DMS 273 (cell line): ENCODE data around the gene COL15A1.
"Not testable (repeated sequence)": the region's sequence is repeated elsewhere in the genome, so short reads cannot be mapped to it uniquely, and the experiment has no call there.

Experiments used
- DNase-seq: peaks from one replicate; lab custom pipeline; 2025; ENCODE audit not compliant: unreplicated experiment; lab: John Stamatoyannopoulos, UW

Gene COL15A1

DNA sequence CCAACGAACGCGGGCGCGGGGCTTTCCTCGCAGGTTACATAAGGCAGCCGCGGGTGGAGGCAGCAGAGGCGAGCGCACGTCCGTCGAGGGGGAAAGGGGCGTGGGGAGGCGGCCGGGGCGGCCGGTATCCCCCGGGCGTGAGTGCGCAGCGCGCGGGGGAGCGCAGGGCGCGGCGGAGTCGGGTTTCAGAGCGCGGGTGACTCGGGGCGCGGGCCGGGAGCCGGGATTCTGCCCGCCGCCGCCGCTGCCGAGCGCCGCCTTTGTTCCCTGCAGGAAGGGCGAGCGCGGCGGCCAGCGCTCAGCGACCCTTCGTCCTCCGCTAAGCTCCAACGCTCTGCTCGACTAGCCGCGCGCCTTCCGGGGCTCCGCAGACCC, at the start of gene COL15A1:
TSS of gene COL15A1 (plus strand) at position 226 of the 375 bp plus-strand sequence. CDS start 155 bp downstream, outside the sequence.
- peak; percentile 51 for DNase-seq

DNA sequence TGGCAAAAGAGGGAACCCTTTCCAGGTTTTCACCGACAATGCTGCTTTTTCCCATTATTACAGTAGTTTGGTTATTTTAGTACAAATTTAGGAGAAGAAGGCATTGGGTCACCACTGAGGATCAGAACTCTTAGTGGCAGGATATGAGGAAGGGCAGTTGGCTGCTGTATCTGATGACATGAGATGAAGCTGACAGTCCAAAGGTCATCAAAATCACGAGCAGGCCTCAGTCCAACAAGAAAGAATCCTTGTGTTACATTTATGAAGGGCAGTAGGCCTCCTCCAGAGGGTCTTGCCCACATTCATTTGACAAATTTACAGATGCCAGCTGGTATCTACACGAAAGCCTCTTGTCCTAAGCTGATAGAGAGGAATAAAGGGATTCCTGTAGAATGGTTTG, 49.5 kb upstream of the COL15A1 start:
- DNase-seq, result no peak

DNA sequence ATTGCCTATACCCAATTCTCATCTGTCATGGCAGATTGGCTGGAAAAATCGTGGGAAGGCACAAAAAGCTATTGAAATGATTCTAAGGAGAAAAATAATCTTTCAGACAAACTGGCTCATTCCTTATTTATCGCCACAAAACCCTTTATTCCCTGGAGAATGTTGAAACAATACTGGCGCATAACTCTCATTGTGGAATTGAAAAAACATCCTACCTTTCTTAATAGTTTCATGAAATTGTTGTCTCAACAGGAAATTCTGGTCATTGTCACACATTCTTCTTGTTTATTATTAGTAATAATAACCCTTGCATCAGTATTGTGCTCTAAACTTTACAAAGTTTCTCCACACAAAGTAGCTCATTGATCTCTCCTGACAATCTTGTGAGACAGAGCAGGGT, 48.9 kb upstream of the COL15A1 start:
- no peak for DNase-seq

DNA sequence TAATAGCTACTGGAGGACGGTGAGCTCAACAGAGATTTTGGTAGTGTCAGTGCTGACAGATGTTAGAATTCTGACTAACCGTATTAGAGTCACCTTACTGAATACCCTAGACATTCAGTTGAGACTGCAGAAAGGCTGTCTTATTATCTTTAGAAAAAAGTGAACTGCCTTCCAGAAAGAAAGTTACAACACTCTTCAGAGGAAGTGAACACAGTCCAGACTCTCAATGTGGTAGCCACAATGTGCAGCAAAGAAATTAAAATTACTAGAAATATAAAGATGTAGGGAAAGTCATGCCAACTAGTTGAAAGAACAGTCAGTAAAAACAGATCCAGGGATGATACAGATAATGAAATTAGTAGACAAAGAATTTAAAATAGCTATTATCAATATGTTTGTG, 47.1 kb upstream of the COL15A1 start:
- DNase-seq, result no peak

DNA sequence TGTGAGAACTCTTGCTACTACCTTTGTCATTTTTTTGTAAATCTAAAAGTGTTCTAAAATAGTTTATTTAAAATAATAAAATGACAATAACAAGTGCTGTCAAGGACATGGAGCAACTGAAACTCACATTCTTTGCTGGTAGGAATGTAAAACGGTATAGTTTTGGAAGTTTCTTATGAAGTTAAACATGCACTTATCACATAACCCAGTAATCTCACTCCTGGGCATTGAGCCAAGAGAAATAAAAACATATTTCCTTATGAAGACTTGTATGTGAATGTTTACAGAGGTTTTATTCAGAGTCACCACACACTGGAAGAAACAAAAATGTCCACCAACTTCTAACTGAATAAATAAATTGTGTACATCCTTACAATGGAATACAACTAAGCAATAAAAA, 46.0 kb upstream of the COL15A1 start:
- DNase-seq, result no peak

DNA sequence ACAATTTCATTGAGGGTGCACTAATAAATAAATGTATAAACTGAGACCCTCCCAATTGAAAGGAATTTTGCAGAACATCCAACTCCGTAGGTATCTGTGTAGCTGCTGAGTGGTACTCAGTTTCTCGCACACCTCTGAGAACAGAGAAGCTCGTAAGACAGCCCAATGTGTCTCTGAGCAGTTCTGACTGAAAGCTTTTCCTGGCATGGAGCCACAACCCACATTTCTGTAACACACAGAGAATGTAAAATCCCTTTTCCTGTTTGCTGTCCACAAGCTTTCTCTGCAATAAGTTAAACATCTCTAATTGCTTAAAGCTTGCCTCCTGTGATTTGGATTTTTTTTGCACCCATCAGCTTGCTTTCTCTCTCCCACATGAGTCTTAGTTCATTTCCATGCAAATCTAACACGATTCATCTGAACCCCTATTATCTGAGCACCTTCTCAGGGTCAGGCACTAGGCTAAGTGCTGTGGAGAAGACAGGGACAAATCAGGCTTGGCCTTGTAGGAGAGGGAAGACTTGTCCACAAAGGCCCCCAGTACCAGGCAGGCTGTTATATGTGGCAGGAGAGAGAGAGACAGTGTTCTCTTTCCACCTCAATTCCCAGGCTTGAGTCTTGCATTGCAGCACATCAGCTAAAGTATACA, 44.2 kb upstream of the COL15A1 start:
- no peak for DNase-seq

DNA sequence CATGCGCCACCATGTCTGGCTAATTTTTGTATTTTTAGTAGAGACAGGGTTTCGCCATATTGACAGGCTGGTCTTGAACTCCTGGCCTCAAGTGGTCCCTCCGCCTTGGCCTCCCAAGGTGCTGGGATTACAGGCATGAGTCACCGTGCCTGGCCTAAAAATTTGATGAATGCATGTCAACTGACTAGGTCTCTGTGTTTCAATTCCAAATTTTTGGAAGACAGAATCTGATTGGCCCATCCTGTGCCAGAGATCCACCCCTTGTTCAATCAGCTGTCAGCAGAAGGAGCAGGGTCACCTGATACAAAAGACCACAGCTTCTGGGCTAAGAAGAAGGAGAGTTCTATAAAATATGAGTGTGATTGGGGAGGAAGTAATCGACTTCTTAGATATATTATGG, 43.5 kb upstream of the COL15A1 start:
- no peak for DNase-seq

DNA sequence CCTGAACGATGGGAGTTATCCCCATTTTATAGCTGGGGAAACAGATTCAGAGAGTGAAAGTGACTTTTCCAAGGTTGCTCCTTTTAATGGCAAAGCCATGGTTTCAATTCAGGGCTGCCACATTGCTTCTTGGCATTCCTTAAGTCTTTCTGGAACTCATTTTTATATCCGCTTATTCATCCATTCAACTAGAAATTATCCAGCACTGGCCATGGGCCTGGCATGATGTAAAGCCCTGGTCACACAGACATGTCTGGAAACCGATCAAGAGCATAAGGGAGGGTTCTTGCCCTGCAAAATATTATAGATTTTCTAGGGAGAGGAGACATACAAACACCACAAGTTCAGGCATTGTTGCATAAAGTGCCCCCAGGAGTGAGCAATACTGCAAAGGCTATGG, 43.0 kb upstream of the COL15A1 start:
- no peak for DNase-seq

DNA sequence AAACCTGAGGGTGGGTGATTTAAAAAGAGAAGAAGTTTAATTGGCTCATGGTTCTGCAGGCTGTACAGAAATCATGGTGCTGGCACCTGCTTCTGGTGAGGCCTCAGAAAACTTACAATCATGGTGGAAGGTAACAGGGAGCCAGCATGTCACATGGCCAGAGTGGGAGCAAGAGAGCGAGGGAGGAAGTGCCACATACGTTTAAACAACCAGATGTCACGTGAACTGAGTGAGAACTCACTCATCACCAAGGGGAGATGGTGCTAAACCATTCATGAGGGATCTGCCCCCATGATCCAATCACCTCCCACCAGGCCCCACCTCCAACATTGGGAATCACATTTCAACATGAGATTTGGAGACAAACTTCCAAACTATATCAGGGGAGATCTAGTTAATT, 41.9 kb upstream of the COL15A1 start:
- not testable (repeated sequence) for DNase-seq

DNA sequence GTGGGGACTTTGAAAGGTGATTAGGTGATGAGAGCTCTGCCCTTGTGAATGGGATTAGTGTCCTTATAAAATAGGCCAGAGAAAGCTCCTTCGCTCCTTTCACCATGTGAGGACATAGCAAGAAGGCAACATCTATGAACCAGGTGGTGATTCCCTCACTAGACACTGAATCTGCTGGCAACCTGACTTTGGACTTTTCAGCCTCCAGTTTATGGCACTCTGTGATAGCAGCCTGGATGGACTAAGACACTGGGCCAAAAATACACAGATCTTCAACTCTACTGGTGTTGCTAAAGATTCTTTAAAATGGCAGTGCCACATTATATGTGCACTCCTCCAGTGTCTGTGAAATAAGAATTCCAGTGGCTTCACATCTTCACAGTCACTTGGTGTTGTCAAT, 41.2 kb upstream of the COL15A1 start:
- no peak for DNase-seq

DNA sequence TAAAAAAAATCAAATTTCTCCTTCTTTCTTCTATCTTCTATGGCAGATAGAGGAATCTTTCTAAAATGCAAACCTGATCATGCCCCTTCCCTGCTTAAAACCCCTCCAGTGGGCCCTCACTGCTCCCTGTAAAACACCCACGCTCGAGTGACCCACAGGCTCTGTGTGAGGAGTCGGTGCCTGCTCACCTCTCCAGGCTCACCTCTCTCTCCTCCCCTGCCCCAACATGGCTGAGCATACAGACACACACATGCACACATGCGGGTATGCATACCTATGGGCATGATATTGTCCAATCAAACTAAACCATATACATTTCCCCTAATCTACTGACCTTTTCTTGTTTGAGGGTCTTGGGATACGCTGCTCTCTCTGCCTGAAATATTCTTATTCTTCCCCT, 40.8 kb upstream of the COL15A1 start:
- DNase-seq, result no peak

DNA sequence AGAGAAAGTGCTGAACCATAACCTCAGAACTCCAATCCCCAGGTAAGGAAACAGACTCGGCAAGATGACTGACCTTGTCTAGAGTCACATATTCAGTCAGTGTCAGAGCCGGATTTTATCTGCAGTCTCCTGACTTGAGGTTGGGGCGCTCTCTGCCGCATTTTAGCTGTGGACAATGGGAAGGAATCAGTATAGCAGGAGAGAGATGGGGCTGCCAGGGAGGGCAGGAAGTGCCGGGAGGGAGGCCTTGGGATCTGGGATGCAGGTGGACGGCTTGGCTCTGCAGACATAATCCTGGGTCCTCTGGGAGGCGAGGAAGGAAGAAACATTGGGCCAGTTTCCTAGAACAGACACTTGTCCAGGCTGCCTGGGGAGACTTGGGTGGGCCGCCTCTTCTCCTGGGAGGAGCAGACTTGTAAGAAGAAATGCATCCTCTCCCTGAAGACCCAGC, 39.7 kb upstream of the COL15A1 start:
- no peak for DNase-seq

DNA sequence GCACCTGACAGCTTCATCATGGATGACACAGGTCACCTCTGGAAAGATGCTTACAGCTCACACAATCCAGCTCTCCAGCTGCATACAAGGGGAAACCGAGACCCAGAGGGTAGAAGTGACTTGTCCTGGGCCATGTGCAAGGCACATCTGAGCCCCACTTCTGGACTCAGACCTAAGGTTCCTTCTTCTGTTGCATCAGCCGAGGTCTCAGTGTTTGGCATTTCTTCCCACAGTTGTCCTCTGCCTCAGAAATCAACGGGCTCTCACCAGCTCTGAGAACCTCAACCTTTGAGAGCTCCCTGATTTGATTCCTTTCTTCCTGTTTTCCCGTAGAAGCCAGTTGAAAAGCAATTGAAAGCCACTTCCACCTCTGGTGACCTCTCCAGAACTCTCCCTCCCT, 38.7 kb upstream of the COL15A1 start:
- no peak for DNase-seq

DNA sequence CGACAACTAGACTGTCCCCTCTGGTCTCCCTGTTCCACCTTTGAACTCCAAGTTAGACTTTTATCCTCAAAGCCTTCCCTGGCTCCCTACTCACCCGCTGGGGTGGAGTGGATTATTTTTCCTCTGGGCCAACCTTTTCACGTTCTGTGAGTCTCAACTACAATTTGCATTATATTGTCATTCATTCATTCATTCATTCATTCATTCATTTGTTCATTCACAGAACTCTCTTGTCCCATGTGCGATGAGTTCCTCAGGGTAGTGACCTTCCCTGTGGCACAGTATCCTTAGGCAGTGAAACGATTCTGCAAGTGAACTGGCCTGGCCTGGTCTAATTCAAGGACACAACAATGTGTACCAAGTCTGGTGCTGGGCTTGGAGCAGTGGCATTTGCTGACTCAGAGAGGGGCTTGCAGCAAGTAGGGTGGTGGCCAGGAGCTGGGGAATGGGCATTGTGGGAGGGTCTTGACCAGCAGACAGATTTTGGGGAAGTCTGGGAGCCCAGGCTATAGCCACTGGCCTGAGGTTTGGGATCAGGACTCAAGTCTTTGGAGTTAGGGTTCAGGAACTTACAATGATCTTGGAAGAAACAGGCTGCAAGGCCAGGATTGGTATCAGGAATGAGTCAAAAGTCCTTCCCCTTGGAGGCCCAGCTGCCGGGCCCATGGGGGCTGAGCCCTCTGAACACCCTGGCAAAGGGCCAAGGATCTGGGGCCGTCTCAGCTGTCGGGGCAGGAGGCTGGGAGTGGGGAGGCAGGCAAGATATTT, 37.2 kb upstream of the COL15A1 start:
- peak; percentile 78 for DNase-seq

DNA sequence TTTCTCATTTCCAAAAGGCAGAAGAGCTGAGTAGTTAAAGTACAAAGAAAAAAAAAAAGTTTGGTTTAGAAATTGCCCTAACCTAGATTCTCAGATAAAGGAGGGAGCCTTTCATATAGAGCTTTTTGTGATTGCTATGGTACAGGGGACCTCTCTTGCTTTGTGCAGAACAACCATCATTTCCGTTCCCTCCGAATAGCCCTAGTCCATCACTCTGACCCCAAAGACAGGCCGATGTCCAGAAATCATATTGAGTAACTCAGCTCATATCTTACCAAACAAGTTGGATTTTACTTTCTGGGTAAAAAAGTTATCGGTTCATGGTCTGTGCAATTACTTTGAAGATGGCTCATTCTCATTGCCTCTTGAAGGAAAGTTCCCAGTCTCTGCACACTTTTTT, 36.7 kb upstream of the COL15A1 start:
- DNase-seq, result no peak

DNA sequence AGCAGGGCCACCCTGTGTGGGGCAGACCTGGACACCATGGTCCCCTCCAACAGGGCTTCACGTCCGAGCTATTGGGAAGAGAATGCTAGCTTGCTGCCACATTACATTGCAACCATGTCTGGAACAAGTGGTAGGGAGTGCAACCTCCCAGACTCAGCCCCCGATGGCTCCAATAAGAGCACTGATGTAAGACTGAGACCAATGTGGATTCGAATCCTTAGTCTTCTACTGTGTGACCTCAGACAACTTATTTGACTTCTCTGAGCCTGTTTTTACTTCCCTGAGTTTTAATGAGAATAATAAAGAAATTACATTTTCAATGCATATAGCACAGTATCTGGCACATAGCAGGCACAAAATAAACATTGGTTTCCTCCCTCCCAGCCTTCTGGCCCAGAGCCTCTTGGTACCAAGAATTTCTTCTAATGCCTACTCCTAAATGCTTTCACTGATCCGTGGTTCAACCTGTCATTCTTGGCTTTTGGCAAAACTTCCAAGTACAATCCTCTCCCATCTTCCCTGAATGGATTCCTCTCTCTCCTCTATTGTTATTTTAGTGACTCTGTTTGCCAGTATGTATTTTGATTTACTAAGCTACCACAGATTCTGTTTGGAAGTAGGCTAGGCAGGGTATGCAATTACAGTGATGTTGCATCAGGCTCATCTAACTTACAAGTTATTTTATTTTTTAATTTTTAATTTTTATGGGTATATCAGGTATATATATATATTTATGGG, 34.6 kb upstream of the COL15A1 start:
- no peak for DNase-seq

DNA sequence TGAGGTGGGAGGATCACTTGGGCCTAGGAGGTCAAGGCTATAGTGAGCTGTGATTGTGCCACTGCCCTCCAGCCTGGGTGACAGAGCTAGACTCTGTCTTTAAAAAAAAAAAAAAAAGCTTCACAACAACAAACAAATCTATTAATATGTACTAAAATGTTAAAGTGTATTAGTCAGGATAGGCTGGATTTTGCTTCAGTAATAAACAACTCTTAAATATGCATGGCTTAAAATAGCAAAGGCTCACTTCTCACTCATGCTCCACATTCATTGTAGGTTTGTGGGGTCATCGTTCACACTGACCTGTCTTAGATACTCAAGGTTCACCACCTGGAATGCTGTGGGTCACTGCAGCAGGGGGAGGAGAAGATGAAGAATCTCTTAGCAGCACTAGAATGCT, 33.8 kb upstream of the COL15A1 start:
- no peak for DNase-seq

DNA sequence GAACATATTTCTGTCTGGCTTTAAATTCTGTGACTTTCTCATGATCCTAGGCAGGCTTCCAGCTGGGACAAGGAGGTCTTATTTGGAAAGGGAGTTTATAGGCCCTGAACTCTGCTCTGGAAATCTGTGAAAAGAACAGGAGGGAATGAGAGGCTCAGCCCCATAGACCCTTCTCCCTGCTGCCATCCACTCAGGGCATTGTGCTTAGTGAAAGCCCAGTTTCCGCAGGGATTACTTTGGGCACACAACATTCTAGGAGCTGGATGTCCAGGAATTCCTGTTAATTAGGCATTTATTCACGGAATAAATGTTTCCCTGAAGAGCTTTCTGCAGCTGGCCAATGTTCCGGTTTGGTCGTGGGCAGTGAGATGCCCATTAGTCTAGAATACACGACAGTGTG, 32.7 kb upstream of the COL15A1 start:
- no peak for DNase-seq

DNA sequence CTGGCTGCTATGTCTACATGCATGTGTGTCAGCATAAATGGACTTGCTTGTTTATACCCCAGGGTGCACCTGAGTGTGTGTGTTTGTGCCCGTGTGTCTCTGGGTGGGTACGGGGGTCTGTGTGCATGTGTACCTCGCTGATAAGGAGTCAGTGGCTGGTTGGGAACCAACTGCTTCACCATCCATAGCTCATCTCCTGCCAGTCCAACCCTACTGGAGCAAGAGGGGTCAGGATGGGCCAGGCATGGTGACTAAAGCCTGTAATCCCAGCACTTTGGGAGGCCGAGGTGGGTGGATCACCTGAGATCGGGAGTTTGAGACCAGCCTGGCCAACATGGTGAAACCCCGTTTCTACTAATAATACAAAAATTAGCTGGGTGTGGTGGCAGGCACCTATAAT, 32.0 kb upstream of the COL15A1 start:
- not testable (repeated sequence) for DNase-seq

DNA sequence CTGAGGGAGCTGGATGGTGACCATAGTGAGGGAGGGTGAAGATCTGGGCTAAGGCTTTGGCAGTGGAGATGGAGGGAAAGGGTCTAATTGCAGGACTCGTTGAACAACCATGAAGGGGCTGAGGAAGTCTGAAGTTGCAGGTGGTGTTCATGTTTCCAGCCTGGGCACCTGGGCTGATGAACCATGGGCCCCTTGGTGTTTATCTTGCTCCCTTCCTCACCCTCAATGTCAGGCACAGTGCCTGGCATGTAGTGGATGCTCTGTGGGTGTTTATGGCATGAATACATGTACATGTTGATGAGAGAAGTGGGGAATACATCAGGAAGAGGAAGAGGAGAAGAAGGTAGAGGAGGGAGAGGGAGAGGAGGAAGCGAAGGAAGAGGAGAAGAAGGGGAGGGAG, 31.3 kb upstream of the COL15A1 start:
- no peak for DNase-seq

DNA sequence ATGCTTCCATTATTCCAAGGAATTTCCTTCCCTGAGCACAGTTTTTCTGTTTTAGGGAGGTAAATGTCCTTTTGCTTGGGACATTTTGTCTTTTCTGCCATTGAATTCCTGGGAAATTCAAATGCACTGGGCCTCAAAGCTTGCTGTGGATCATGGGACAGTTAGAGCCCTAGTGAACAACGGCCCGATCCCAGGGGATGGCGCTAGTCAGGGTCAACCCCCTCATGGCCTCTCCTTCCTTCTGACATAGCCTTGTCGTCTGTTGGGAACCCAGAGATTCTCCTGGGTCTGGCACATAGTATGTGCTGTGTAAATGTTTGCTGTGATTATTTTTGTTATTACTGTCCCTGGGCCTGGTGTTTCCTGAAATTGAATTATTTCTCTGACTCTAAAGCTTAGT, 30.7 kb upstream of the COL15A1 start:
- DNase-seq, result no peak

DNA sequence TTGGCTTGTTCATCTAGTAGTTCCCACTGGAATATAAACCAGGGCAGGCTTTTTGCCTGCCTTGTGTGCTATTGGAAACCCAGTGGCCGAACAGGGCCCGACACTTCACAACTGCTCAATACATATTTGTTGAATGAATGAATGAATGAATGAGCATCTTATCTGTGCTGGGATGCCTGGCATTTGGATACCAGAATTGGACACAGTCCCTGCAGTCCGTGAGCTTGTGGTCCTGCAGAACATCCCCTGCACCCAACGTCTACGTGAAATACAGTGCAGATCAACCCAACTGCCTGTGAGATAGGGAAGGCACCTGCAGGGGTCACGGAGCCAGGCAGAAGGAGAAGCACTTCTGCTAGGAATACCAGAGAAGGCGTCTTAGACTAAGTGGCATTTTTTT, 30.0 kb upstream of the COL15A1 start:
- no peak for DNase-seq
